IMR-90 (cell line): Measurements from ENCODE around the gene CP. TPM values are rescaled to one million over a fixed set of nuclear protein-coding genes. Genes with fewer than 3 reads are reported as not detected.

Experiments
- ATAC-seq: fragments of 200-7000 bp; cut with Tn5 transposase; 2 replicates; pipeline ENCODE4 v1.9.1; 2020; ENCODE audit warnings: low read depth, mild to moderate bottlenecking, moderate library complexity
- BruUV-seq: library from RNA; stranded (reverse); fragments of 400-500 nt; replicated peaks from 2 replicates; lab custom pipeline; 2021; lab: Mats Ljungman, UMichigan
- CTCF ChIA-PET: fragments of 300-600 bp; formaldehyde crosslinking; extraction: SDS; loops from one replicate; lab custom pipeline; 2021; ENCODE audit warnings: antibody characterized with exemption; lab: Yijun Ruan, JAX
- POLR2A ChIA-PET: fragments of 300-600 bp; sonication (Branson Sonifier 250); formaldehyde crosslinking; loops from one replicate; lab custom pipeline; 2022; ENCODE audit warnings: antibody characterized with exemption; ENCODE audit not compliant: unreplicated experiment; lab: Charles Lee
- DNase-seq: peaks from one replicate; pipeline ENCODE4 v3.0.0; 2013
- H2AFZ ChIP-seq: replicated peaks from 2 replicates; pipeline ENCODE3; 2013; ENCODE audit warnings: low read length, mild to moderate bottlenecking; ENCODE audit not compliant: poor library complexity
- H2AK5ac ChIP-seq: 2 replicates; pipeline ENCODE4 v1.6.1; 2013; ENCODE audit warnings: low read depth, low read length, inconsistent platforms
- H2AK9ac ChIP-seq: replicated peaks from 2 replicates; pipeline ENCODE3; 2013; ENCODE audit warnings: mild to moderate bottlenecking, low read depth, low read length, moderate library complexity; ENCODE audit not compliant: poor library complexity
- H2BK120ac ChIP-seq: 2 replicates; pipeline ENCODE4 v1.6.1; 2013; ENCODE audit warnings: low read depth, low read length, inconsistent platforms
- H2BK15ac ChIP-seq: 3 replicates; pipeline ENCODE4 v1.6.1; 2013; ENCODE audit warnings: low read depth, low read length, inconsistent platforms
- H2BK20ac ChIP-seq: 2 replicates; pipeline ENCODE4 v1.6.1; 2013; ENCODE audit warnings: low read depth, mild to moderate bottlenecking, inconsistent platforms, low read length, moderate library complexity
- H2BK5ac ChIP-seq: 2 replicates; pipeline ENCODE4 v1.6.1; 2013; ENCODE audit warnings: mild to moderate bottlenecking, low read depth, low read length, inconsistent platforms; ENCODE audit not compliant: poor library complexity, severe bottlenecking
- H3K14ac ChIP-seq: replicated peaks from 2 replicates; pipeline ENCODE4 v1.6.1; 2013; ENCODE audit warnings: low read depth, low read length, inconsistent platforms
- H3K18ac ChIP-seq: 2 replicates; pipeline ENCODE4 v1.6.1; 2013; ENCODE audit warnings: low read depth, low read length, control low read depth
- H3K23ac ChIP-seq: 2 replicates; pipeline ENCODE4 v1.6.1; 2013; ENCODE audit warnings: low read depth, low read length, inconsistent platforms
- H3K27ac ChIP-seq: 2 replicates; pipeline ENCODE4 v1.5.1; 2013; ENCODE audit warnings: mild to moderate bottlenecking, control low read depth, low read length; ENCODE audit not compliant: insufficient read depth
- H3K27me3 ChIP-seq: 2 replicates; pipeline ENCODE4 v1.6.1; 2013; ENCODE audit warnings: low read length; ENCODE audit not compliant: control insufficient read depth, insufficient read depth
- H3K36me3 ChIP-seq: 2 replicates; pipeline ENCODE4 v1.6.1; 2013; ENCODE audit warnings: low read length, mixed read lengths; ENCODE audit not compliant: control insufficient read depth, insufficient read depth
- H3K4ac ChIP-seq: 2 replicates; pipeline ENCODE4 v1.6.1; 2013; ENCODE audit warnings: low read depth, low read length, inconsistent platforms
- H3K4me1 ChIP-seq: 2 replicates; pipeline ENCODE4 v1.6.1; 2013; ENCODE audit warnings: low read length, mixed read lengths; ENCODE audit not compliant: control insufficient read depth, insufficient read depth
- H3K4me2 ChIP-seq: 2 replicates; pipeline ENCODE4 v1.6.1; 2013; ENCODE audit warnings: low read depth, mild to moderate bottlenecking, control low read depth, low read length, moderate library complexity
- H3K4me3 ChIP-seq: 2 replicates; pipeline ENCODE4 v1.5.1; 2013; ENCODE audit warnings: low read depth, mild to moderate bottlenecking, control low read depth, low read length, moderate library complexity; ENCODE audit not compliant: insufficient read depth
- H3K56ac ChIP-seq: 2 replicates; pipeline ENCODE4 v1.6.1; 2013; ENCODE audit warnings: low read length, inconsistent platforms; ENCODE audit not compliant: insufficient read depth; ENCODE audit errors: extremely low read depth
- H3K79me1 ChIP-seq, 2 experiments: 2 replicates each; pipeline ENCODE4 v1.6.1; 2013; ENCODE audit warnings: low read length in 2 of 2, inconsistent platforms in 1 of 2, low read depth in 1 of 2
- H3K9ac ChIP-seq: 2 replicates; pipeline ENCODE4 v1.6.1; 2013; ENCODE audit warnings: low read depth, low read length, control low read depth
- H3K9me1 ChIP-seq: 2 replicates; pipeline ENCODE4 v1.6.1; 2013; ENCODE audit warnings: low read length, inconsistent platforms; ENCODE audit not compliant: insufficient read depth
- H3K9me3 ChIP-seq: 2 replicates; pipeline ENCODE4 v1.6.1; 2013; ENCODE audit warnings: low read length; ENCODE audit not compliant: control insufficient read depth, insufficient read depth
- H4K20me1 ChIP-seq: 2 replicates; pipeline ENCODE4 v1.6.1; 2013; ENCODE audit warnings: low read length, inconsistent platforms; ENCODE audit not compliant: insufficient read depth
- H4K5ac ChIP-seq: 2 replicates; pipeline ENCODE4 v1.6.1; 2013; ENCODE audit warnings: mild to moderate bottlenecking, low read depth, low read length, control low read depth
- H4K8ac ChIP-seq, 2 experiments: 2 replicates each; pipeline ENCODE4 v1.6.1; 2013; ENCODE audit warnings: low read depth in 2 of 2, low read length in 2 of 2, control low read depth in 1 of 2, inconsistent platforms in 1 of 2
- H4K91ac ChIP-seq: 2 replicates; pipeline ENCODE4 v1.6.1; 2013; ENCODE audit warnings: low read depth, low read length, inconsistent platforms; ENCODE audit not compliant: insufficient read depth
- BHLHE40 ChIP-seq: fragments of 150-350 bp; IDR thresholded peaks from 2 replicates; pipeline ENCODE4 v1.6.1; 2016; ENCODE audit warnings: mild to moderate bottlenecking, low read depth, low read length
- CEBPB ChIP-seq: IDR thresholded peaks from 2 replicates; pipeline ENCODE4 v1.6.1; 2012; ENCODE audit warnings: low read depth, low read length, improper control_type of control experiment
- CHD1 ChIP-seq: IDR thresholded peaks from 2 replicates; pipeline ENCODE4 v1.6.1; 2012; ENCODE audit warnings: low read depth, low read length, improper control_type of control experiment
- ELK1 ChIP-seq: fragments of 150-350 bp; IDR thresholded peaks from 2 replicates; pipeline ENCODE4 v1.6.1; 2016; ENCODE audit warnings: low read depth, mild to moderate bottlenecking, low read length, moderate library complexity, borderline replicate concordance
- MAFK ChIP-seq: IDR thresholded peaks from 2 replicates; pipeline ENCODE4 v1.6.1; 2012; ENCODE audit warnings: low read depth, low read length, improper control_type of control experiment
- MAZ ChIP-seq: IDR thresholded peaks from 2 replicates; pipeline ENCODE4 v1.6.1; 2012; ENCODE audit warnings: low read depth, mild to moderate bottlenecking, low read length, improper control_type of control experiment, moderate library complexity, borderline replicate concordance
- POLR2A ChIP-seq: IDR thresholded peaks from 2 replicates; pipeline ENCODE4 v1.6.1; 2012; ENCODE audit warnings: mild to moderate bottlenecking, low read depth, low read length
- RCOR1 ChIP-seq: IDR thresholded peaks from 2 replicates; pipeline ENCODE4 v1.6.1; 2012; ENCODE audit warnings: mild to moderate bottlenecking, low read length, improper control_type of control experiment; ENCODE audit not compliant: insufficient replicate concordance
- RFX5 ChIP-seq: IDR thresholded peaks from 2 replicates; pipeline ENCODE4 v1.8.0; 2012; ENCODE audit warnings: low read depth, mild to moderate bottlenecking, low read length, moderate library complexity
- SMC3 ChIP-seq: fragments of 150-350 bp; IDR thresholded peaks from 2 replicates; pipeline ENCODE4 v1.6.1; 2016; ENCODE audit warnings: low read depth, mild to moderate bottlenecking, antibody characterized with exemption, low read length, moderate library complexity
- USF2 ChIP-seq: fragments of 150-350 bp; IDR thresholded peaks from 2 replicates; pipeline ENCODE4 v1.6.1; 2017; ENCODE audit warnings: mild to moderate bottlenecking, antibody characterized with exemption, low read length, low read depth
- WGBS, 2 experiments: methylation state at CpG; one replicate each; pipeline versions ENCODE4 v1.1.5 to v1.1.7; 2013; ENCODE audit warnings: missing lambda C conversion rate in 2 of 2; ENCODE audit not compliant: insufficient read length in 1 of 2; ENCODE audit errors: extremely low coverage in 2 of 2; 5-methylcytosine and 5-hydroxymethylcytosine counted together
- dilution Hi-C: fragments of 300-500 bp; cut with HindIII; formaldehyde crosslinking; loops from one replicate; pipeline ENCODE4 v1.14.3; 2018; ENCODE audit warnings: low sequenced_read_pairs; ENCODE audit not compliant: unreplicated experiment
- in situ Hi-C: fragments of 300-500 bp; cut with MboI; formaldehyde crosslinking; loops from 3 replicates; pipeline ENCODE4 v1.14.3; 2019; ENCODE audit warnings: low sequenced_read_pairs, inconsistent platforms, mixed read lengths
- intact Hi-C: fragments of 100-400 bp; cut with micrococcal nuclease; formaldehyde crosslinking; loops from 2 replicates; pipeline ENCODE4 v1.10.0; 2022
- polyA plus RNA-seq, 3 experiments: library from polyadenylated mRNA; depleted of rRNA; stranded (reverse); fragments of >200 nt; gene quantifications; 2 replicates each; pipeline ENCODE4 v1.2.3, GENCODE V29; 2012; ENCODE audit warnings: low replicate concordance in 1 of 3
- total RNA-seq: library from RNA; depleted of rRNA; stranded (reverse); fragments of >200 nt; gene quantifications from 2 replicates; pipeline ENCODE4 v1.2.3, GENCODE V29; 2012
- TF ChIP-seq, protein P1 (sequence below): conservative IDR thresholded peaks from 2 replicates; pipeline ENCODE4 v1.5.1; 2012; ENCODE audit warnings: mild to moderate bottlenecking, low read depth, low read length, improper control_type of control experiment

Gene CP
- total and polyA plus RNA-seq, 2 of the 4 experiments (the other 2 are of a cell fraction): not detected

DNA sequence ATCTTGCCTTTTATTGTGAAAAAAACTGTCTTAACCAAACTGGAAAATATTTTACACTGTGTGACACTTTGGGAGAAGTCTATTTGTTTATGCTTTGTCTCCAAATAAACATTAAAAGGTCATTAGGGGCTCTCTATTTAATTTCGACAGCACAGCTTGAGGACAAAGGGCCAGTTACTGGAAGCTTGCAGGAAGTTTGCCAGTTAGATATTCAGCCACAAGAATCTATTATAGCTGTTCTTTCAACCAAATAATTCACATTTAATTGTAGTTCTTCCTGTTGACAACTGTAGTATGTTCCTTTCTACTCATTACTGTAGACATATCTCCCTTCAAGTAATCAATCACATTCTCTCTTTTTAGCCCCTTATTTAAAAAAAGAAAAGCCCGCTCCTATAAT lies 6.1 kb downstream of the CP start:
- Histone ChIP-seq H4K20me1 (no peaks in the 10 kb centered on the region), H3K9me3 (no peaks in the 10 kb centered on the region), H2BK20ac (no peak overlapping the region), H3K4me1 (0 out of 2 replicates have a peak, but pooled peaks cover 2% of the 10 kb centered on the region), H2BK120ac (no peak overlapping the region), H2AK5ac (no peak overlapping the region), H3K18ac (no peak overlapping the region), H3K27me3 (no peaks in the 10 kb centered on the region), H2AFZ (no peak overlapping the region), H3K56ac (no peak overlapping the region), H3K14ac (no peak overlapping the region), H3K4ac (no peak overlapping the region), H4K91ac (no peak overlapping the region), H3K79me1 (no peaks in the 10 kb centered on the region), H3K9me1 (no peaks in the 10 kb centered on the region), H4K5ac (no peak overlapping the region), H3K23ac (no peak overlapping the region), H3K36me3 (no peaks in the 10 kb centered on the region), H3K27ac (no peak overlapping the region), H3K4me3 (no peak overlapping the region), H3K9ac (no peak overlapping the region), H2AK9ac (no peak overlapping the region), H3K4me2 (no peak overlapping the region), H2BK5ac (no peak overlapping the region), H2BK15ac (no peak overlapping the region), H4K8ac (no peak overlapping the region)
- ATAC-seq: no peak
- ChIA-PET POLR2A (no interaction called here), CTCF (interaction anchor here (0.6 kb wide), 1 partner anchor 315 kb away, joined by 3 read pairs; no protein-coding TSS in a partner anchor)
- BruUV-seq: no TSS peak
- intact Hi-C loops: no loop called here
- in situ Hi-C loops: no loop called here
- dilution Hi-C loops: no loop called here
- no peak for TF ChIP-seq POLR2A
- TF ChIP-seq USF2: no peak
- TF ChIP-seq ELK1: no peak
- no peak for TF ChIP-seq CHD1
- no peak for TF ChIP-seq MAZ
- TF ChIP-seq CEBPB: no peak
- TF ChIP-seq RFX5: no peak
- no peak for TF ChIP-seq MAFK
- TF ChIP-seq RCOR1: no peak
- TF ChIP-seq, protein P1, sequence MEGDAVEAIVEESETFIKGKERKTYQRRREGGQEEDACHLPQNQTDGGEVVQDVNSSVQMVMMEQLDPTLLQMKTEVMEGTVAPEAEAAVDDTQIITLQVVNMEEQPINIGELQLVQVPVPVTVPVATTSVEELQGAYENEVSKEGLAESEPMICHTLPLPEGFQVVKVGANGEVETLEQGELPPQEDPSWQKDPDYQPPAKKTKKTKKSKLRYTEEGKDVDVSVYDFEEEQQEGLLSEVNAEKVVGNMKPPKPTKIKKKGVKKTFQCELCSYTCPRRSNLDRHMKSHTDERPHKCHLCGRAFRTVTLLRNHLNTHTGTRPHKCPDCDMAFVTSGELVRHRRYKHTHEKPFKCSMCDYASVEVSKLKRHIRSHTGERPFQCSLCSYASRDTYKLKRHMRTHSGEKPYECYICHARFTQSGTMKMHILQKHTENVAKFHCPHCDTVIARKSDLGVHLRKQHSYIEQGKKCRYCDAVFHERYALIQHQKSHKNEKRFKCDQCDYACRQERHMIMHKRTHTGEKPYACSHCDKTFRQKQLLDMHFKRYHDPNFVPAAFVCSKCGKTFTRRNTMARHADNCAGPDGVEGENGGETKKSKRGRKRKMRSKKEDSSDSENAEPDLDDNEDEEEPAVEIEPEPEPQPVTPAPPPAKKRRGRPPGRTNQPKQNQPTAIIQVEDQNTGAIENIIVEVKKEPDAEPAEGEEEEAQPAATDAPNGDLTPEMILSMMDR: no peak
- no peak for TF ChIP-seq SMC3
- TF ChIP-seq BHLHE40: no peak
- no CpG with 5 or more reads among the region's 2 CpGs for WGBS, 2 experiments
- no peak for DNase-seq
